IMR-90 (cell line): ENCODE results near the gene HUNK. TPM values are rescaled to one million over a fixed set of nuclear protein-coding genes. Genes with fewer than 3 reads are reported as not detected.

Source experiments
- ATAC-seq: fragments of 200-7000 bp; cut with Tn5 transposase; 2 replicates; pipeline ENCODE4 v1.9.1; 2020; ENCODE audit warnings: low read depth, mild to moderate bottlenecking, moderate library complexity
- BruUV-seq: library from RNA; stranded (reverse); fragments of 400-500 nt; replicated peaks from 2 replicates; lab custom pipeline; 2021; lab: Mats Ljungman, UMichigan
- CTCF ChIA-PET: fragments of 300-600 bp; formaldehyde crosslinking; extraction: SDS; loops from one replicate; lab custom pipeline; 2021; ENCODE audit warnings: antibody characterized with exemption; lab: Yijun Ruan, JAX
- POLR2A ChIA-PET: fragments of 300-600 bp; sonication (Branson Sonifier 250); formaldehyde crosslinking; loops from one replicate; lab custom pipeline; 2022; ENCODE audit warnings: antibody characterized with exemption; ENCODE audit not compliant: unreplicated experiment; lab: Charles Lee
- DNase-seq: peaks from one replicate; pipeline ENCODE4 v3.0.0; 2013
- H2AFZ ChIP-seq: replicated peaks from 2 replicates; pipeline ENCODE3; 2013; ENCODE audit warnings: low read length, mild to moderate bottlenecking; ENCODE audit not compliant: poor library complexity
- H2AK5ac ChIP-seq: 2 replicates; pipeline ENCODE4 v1.6.1; 2013; ENCODE audit warnings: low read depth, low read length, inconsistent platforms
- H2AK9ac ChIP-seq: replicated peaks from 2 replicates; pipeline ENCODE3; 2013; ENCODE audit warnings: mild to moderate bottlenecking, low read depth, low read length, moderate library complexity; ENCODE audit not compliant: poor library complexity
- H2BK120ac ChIP-seq: 2 replicates; pipeline ENCODE4 v1.6.1; 2013; ENCODE audit warnings: low read depth, low read length, inconsistent platforms
- H2BK15ac ChIP-seq: 3 replicates; pipeline ENCODE4 v1.6.1; 2013; ENCODE audit warnings: low read depth, low read length, inconsistent platforms
- H2BK20ac ChIP-seq: 2 replicates; pipeline ENCODE4 v1.6.1; 2013; ENCODE audit warnings: low read depth, mild to moderate bottlenecking, inconsistent platforms, low read length, moderate library complexity
- H2BK5ac ChIP-seq: 2 replicates; pipeline ENCODE4 v1.6.1; 2013; ENCODE audit warnings: mild to moderate bottlenecking, low read depth, low read length, inconsistent platforms; ENCODE audit not compliant: poor library complexity, severe bottlenecking
- H3K14ac ChIP-seq: replicated peaks from 2 replicates; pipeline ENCODE4 v1.6.1; 2013; ENCODE audit warnings: low read depth, low read length, inconsistent platforms
- H3K18ac ChIP-seq: 2 replicates; pipeline ENCODE4 v1.6.1; 2013; ENCODE audit warnings: low read depth, low read length, control low read depth
- H3K23ac ChIP-seq: 2 replicates; pipeline ENCODE4 v1.6.1; 2013; ENCODE audit warnings: low read depth, low read length, inconsistent platforms
- H3K27ac ChIP-seq: 2 replicates; pipeline ENCODE4 v1.5.1; 2013; ENCODE audit warnings: mild to moderate bottlenecking, control low read depth, low read length; ENCODE audit not compliant: insufficient read depth
- H3K27me3 ChIP-seq: 2 replicates; pipeline ENCODE4 v1.6.1; 2013; ENCODE audit warnings: low read length; ENCODE audit not compliant: control insufficient read depth, insufficient read depth
- H3K36me3 ChIP-seq: 2 replicates; pipeline ENCODE4 v1.6.1; 2013; ENCODE audit warnings: low read length, mixed read lengths; ENCODE audit not compliant: control insufficient read depth, insufficient read depth
- H3K4ac ChIP-seq: 2 replicates; pipeline ENCODE4 v1.6.1; 2013; ENCODE audit warnings: low read depth, low read length, inconsistent platforms
- H3K4me1 ChIP-seq: 2 replicates; pipeline ENCODE4 v1.6.1; 2013; ENCODE audit warnings: low read length, mixed read lengths; ENCODE audit not compliant: control insufficient read depth, insufficient read depth
- H3K4me2 ChIP-seq: 2 replicates; pipeline ENCODE4 v1.6.1; 2013; ENCODE audit warnings: low read depth, mild to moderate bottlenecking, control low read depth, low read length, moderate library complexity
- H3K4me3 ChIP-seq: 2 replicates; pipeline ENCODE4 v1.5.1; 2013; ENCODE audit warnings: low read depth, mild to moderate bottlenecking, control low read depth, low read length, moderate library complexity; ENCODE audit not compliant: insufficient read depth
- H3K56ac ChIP-seq: 2 replicates; pipeline ENCODE4 v1.6.1; 2013; ENCODE audit warnings: low read length, inconsistent platforms; ENCODE audit not compliant: insufficient read depth; ENCODE audit errors: extremely low read depth
- H3K79me1 ChIP-seq, 2 experiments: 2 replicates each; pipeline ENCODE4 v1.6.1; 2013; ENCODE audit warnings: low read length in 2 of 2, inconsistent platforms in 1 of 2, low read depth in 1 of 2
- H3K9ac ChIP-seq: 2 replicates; pipeline ENCODE4 v1.6.1; 2013; ENCODE audit warnings: low read depth, low read length, control low read depth
- H3K9me1 ChIP-seq: 2 replicates; pipeline ENCODE4 v1.6.1; 2013; ENCODE audit warnings: low read length, inconsistent platforms; ENCODE audit not compliant: insufficient read depth
- H3K9me3 ChIP-seq: 2 replicates; pipeline ENCODE4 v1.6.1; 2013; ENCODE audit warnings: low read length; ENCODE audit not compliant: control insufficient read depth, insufficient read depth
- H4K20me1 ChIP-seq: 2 replicates; pipeline ENCODE4 v1.6.1; 2013; ENCODE audit warnings: low read length, inconsistent platforms; ENCODE audit not compliant: insufficient read depth
- H4K5ac ChIP-seq: 2 replicates; pipeline ENCODE4 v1.6.1; 2013; ENCODE audit warnings: mild to moderate bottlenecking, low read depth, low read length, control low read depth
- H4K8ac ChIP-seq, 2 experiments: 2 replicates each; pipeline ENCODE4 v1.6.1; 2013; ENCODE audit warnings: low read depth in 2 of 2, low read length in 2 of 2, control low read depth in 1 of 2, inconsistent platforms in 1 of 2
- H4K91ac ChIP-seq: 2 replicates; pipeline ENCODE4 v1.6.1; 2013; ENCODE audit warnings: low read depth, low read length, inconsistent platforms; ENCODE audit not compliant: insufficient read depth
- BHLHE40 ChIP-seq: fragments of 150-350 bp; IDR thresholded peaks from 2 replicates; pipeline ENCODE4 v1.6.1; 2016; ENCODE audit warnings: mild to moderate bottlenecking, low read depth, low read length
- CEBPB ChIP-seq: IDR thresholded peaks from 2 replicates; pipeline ENCODE4 v1.6.1; 2012; ENCODE audit warnings: low read depth, low read length, improper control_type of control experiment
- CHD1 ChIP-seq: IDR thresholded peaks from 2 replicates; pipeline ENCODE4 v1.6.1; 2012; ENCODE audit warnings: low read depth, low read length, improper control_type of control experiment
- CTCF ChIP-seq: conservative IDR thresholded peaks from 2 replicates; pipeline ENCODE4 v1.5.1; 2012; ENCODE audit warnings: mild to moderate bottlenecking, low read depth, low read length, improper control_type of control experiment
- ELK1 ChIP-seq: fragments of 150-350 bp; IDR thresholded peaks from 2 replicates; pipeline ENCODE4 v1.6.1; 2016; ENCODE audit warnings: low read depth, mild to moderate bottlenecking, low read length, moderate library complexity, borderline replicate concordance
- FOS ChIP-seq: fragments of 150-350 bp; IDR thresholded peaks from 2 replicates; pipeline ENCODE4 v1.6.1; 2016; ENCODE audit warnings: low read depth, low read length
- MAFK ChIP-seq: IDR thresholded peaks from 2 replicates; pipeline ENCODE4 v1.6.1; 2012; ENCODE audit warnings: low read depth, low read length, improper control_type of control experiment
- MXI1 ChIP-seq: IDR thresholded peaks from 2 replicates; pipeline ENCODE4 v1.6.1; 2012; ENCODE audit warnings: low read depth, mild to moderate bottlenecking, low read length, moderate library complexity, borderline replicate concordance
- NFE2L2 ChIP-seq: fragments of 150-350 bp; IDR thresholded peaks from 2 replicates; pipeline ENCODE4 v1.6.1; 2016; ENCODE audit warnings: low read depth, mild to moderate bottlenecking, low read length
- RAD21 ChIP-seq: IDR thresholded peaks from 2 replicates; pipeline ENCODE4 v1.6.1; 2012; ENCODE audit warnings: low read length, improper control_type of control experiment
- RCOR1 ChIP-seq: IDR thresholded peaks from 2 replicates; pipeline ENCODE4 v1.6.1; 2012; ENCODE audit warnings: mild to moderate bottlenecking, low read length, improper control_type of control experiment; ENCODE audit not compliant: insufficient replicate concordance
- SMC3 ChIP-seq: fragments of 150-350 bp; IDR thresholded peaks from 2 replicates; pipeline ENCODE4 v1.6.1; 2016; ENCODE audit warnings: low read depth, mild to moderate bottlenecking, antibody characterized with exemption, low read length, moderate library complexity
- USF2 ChIP-seq: fragments of 150-350 bp; IDR thresholded peaks from 2 replicates; pipeline ENCODE4 v1.6.1; 2017; ENCODE audit warnings: mild to moderate bottlenecking, antibody characterized with exemption, low read length, low read depth
- WGBS, 2 experiments: methylation state at CpG; one replicate each; pipeline versions ENCODE4 v1.1.5 to v1.1.7; 2013; ENCODE audit warnings: missing lambda C conversion rate in 2 of 2; ENCODE audit not compliant: insufficient read length in 1 of 2; ENCODE audit errors: extremely low coverage in 2 of 2; 5-methylcytosine and 5-hydroxymethylcytosine counted together
- dilution Hi-C: fragments of 300-500 bp; cut with HindIII; formaldehyde crosslinking; loops from one replicate; pipeline ENCODE4 v1.14.3; 2018; ENCODE audit warnings: low sequenced_read_pairs; ENCODE audit not compliant: unreplicated experiment
- in situ Hi-C: fragments of 300-500 bp; cut with MboI; formaldehyde crosslinking; loops from 3 replicates; pipeline ENCODE4 v1.14.3; 2019; ENCODE audit warnings: low sequenced_read_pairs, inconsistent platforms, mixed read lengths
- intact Hi-C: fragments of 100-400 bp; cut with micrococcal nuclease; formaldehyde crosslinking; loops from 2 replicates; pipeline ENCODE4 v1.10.0; 2022
- polyA plus RNA-seq, 3 experiments: library from polyadenylated mRNA; depleted of rRNA; stranded (reverse); fragments of >200 nt; gene quantifications; 2 replicates each; pipeline ENCODE4 v1.2.3, GENCODE V29; 2012; ENCODE audit warnings: low replicate concordance in 1 of 3
- total RNA-seq: library from RNA; depleted of rRNA; stranded (reverse); fragments of >200 nt; gene quantifications from 2 replicates; pipeline ENCODE4 v1.2.3, GENCODE V29; 2012

HUNK gene
- total and polyA plus RNA-seq, 2 of the 4 experiments (the other 2 are of a cell fraction), result 1.0 to 2.0 TPM

- CTCF ChIA-PET, result interaction anchor here (0.7 to 1.1 kb wide), 3 partner anchors 12 to 81 kb away, joined by 3 to 5 read pairs (median 4); no protein-coding TSS in a partner anchor
- peak overlapping the region; percentile 86 for H3K27ac ChIP-seq
- peak overlapping the region; percentile 77 for H2BK120ac ChIP-seq
- H3K23ac ChIP-seq, result peak overlapping the region; percentile 22; the same call in 1 of the 2 replicates
- peak overlapping the region; percentile 69 for H3K4ac ChIP-seq
- H3K56ac ChIP-seq, result peak overlapping the region; percentile 54; the same call in 1 of the 2 replicates
- peak overlapping the region; percentile 53 for H3K18ac ChIP-seq
- peaks cover 5% of the 10 kb centered on the region; the same call in 1 of the 2 replicates for H4K20me1 ChIP-seq
- peaks cover 9% of the 10 kb centered on the region for H3K36me3 ChIP-seq
- no peaks in the 10 kb centered on the region for H3K27me3 ChIP-seq
- H2BK20ac ChIP-seq, result peak overlapping the region; percentile 55
- peak overlapping the region; percentile 78 for H3K14ac ChIP-seq
- H3K9me3 ChIP-seq, result no peaks in the 10 kb centered on the region
- peaks cover 20% of the 10 kb centered on the region for H3K9me1 ChIP-seq
- peak overlapping the region; percentile 45 for H4K5ac ChIP-seq
- H3K4me1 ChIP-seq, result peaks cover 14% of the 10 kb centered on the region
- in situ Hi-C loops (no loop called here), intact Hi-C loops (loop anchor here (5.0 kb wide), 2 partner anchors 54 to 311 kb away; no protein-coding TSS in a partner anchor), dilution Hi-C loops (no loop called here)
- no CpG with 5 or more reads among the region's 7 CpGs for WGBS, 2 experiments
- POLR2A ChIA-PET, result no interaction called here
- peak overlapping the region; percentile 76 for H4K91ac ChIP-seq
- no TSS peak for BruUV-seq
- H2AK5ac ChIP-seq, result peak overlapping the region; percentile 71
- H2AK9ac ChIP-seq, result peak overlapping the region; percentile 60
- H3K4me2 ChIP-seq, result peak overlapping the region; percentile 82
- H2BK15ac ChIP-seq, result peak overlapping the region; percentile 52; the same call in 2 of the 3 replicates
- TF ChIP-seq BHLHE40 (no peak), NFE2L2 (no peak), RCOR1 (no peak), USF2 (no peak), SMC3 (no peak), MXI1 (no peak), RAD21 (no peak), MAFK (no peak), FOS (no peak), CEBPB (no peak), ELK1 (no peak), CTCF (no peak), CHD1 (no peak)
- H2AFZ ChIP-seq, result peak overlapping the region; percentile 76
- H3K9ac ChIP-seq, result peak overlapping the region; percentile 58
- peaks cover 0 to 4% of the 10 kb centered on the region in 2 experiments; a peak in 1 of 4 replicates for H3K79me1 ChIP-seq
- peak overlapping the region; percentile 55 to 71; a peak in 3 of 4 replicates for H4K8ac ChIP-seq
- H2BK5ac ChIP-seq, result peak overlapping the region; percentile 66
- ATAC-seq (peak; percentile 35), DNase-seq (peak; percentile 52)
- no peak overlapping the region for H3K4me3 ChIP-seq
These were observed 73.4 kb downstream of the HUNK start for GRCh38 chr21:31946231-31946630.
